ENCODE results near the gene CLEC17A.

GRCh38 chr19:14603990-14604387 is 21.1 kb downstream of the CLEC17A start:
- TF ChIP-seq CTCF (conservative IDR thresholded peaks at IDR 0.05) (no peak), EZH2 (IDR thresholded peaks at IDR 0.05; ENCODE audit: low read depth) (no peak)
